Prostate gland (tissue), 2 donors: ENCODE data around the gene ARL15. TPM values are rescaled to one million over a fixed set of nuclear protein-coding genes. Genes with fewer than 3 reads are reported as not detected.
A peak's percentile ranks its signal among the peaks of the same experiment; 100 is the strongest.

Source experiments
- DNase-seq: peaks from one replicate; pipeline ENCODE4 v3.0.0-alpha.2; 2019; ENCODE audit warnings: low spot score
- H3K27ac ChIP-seq, 2 donors: fragments of 200-600 bp; sonication (generic); 2 replicates each; pipeline ENCODE4 v1.5.1; 2017 to 2019
- H3K27me3 ChIP-seq: fragments of 200-600 bp; sonication (generic); replicated peaks from 2 replicates; pipeline ENCODE4 v1.5.1; 2019; ENCODE audit not compliant: insufficient read depth
- H3K36me3 ChIP-seq, 2 donors: fragments of 200-600 bp; sonication (generic); 1 replicate in 1 of 2; 2 replicates in 1 of 2; pipeline versions ENCODE4 v1.5.1 to v1.8.1; 2017 to 2019
- H3K4me1 ChIP-seq: fragments of 200-600 bp; sonication (generic); replicated peaks from 2 replicates; pipeline ENCODE4 v1.5.1; 2019
- H3K4me3 ChIP-seq, 2 donors: fragments of 200-600 bp; sonication (generic); 2 replicates each; pipeline ENCODE4 v1.5.1; 2017 to 2019
- H3K9me3 ChIP-seq: fragments of 200-600 bp; sonication (generic); 2 replicates; pipeline ENCODE4 v1.5.1; 2017
- POLR2A ChIP-seq: fragments of 450-650 bp; IDR thresholded peaks from one replicate; pipeline ENCODE4 v1.6.1; 2016; ENCODE audit warnings: antibody characterized with exemption, mild to moderate bottlenecking
- POLR2AphosphoS5 ChIP-seq: sonication (generic); formaldehyde crosslinking; IDR thresholded peaks from one replicate; pipeline ENCODE4 v1.6.1; 2017; ENCODE audit warnings: antibody characterized with exemption
- WGBS: methylation state at CpG from one replicate; pipeline ENCODE4 v1.1.5; 2018; 5-methylcytosine and 5-hydroxymethylcytosine counted together
- intact Hi-C: fragments of 100-400 bp; cut with DNase I; formaldehyde crosslinking; loops from one replicate; pipeline ENCODE4 v1.14.2; 2022
- total RNA-seq, 2 donors: library from RNA; depleted of rRNA; stranded (reverse); fragments of >200 nt; gene quantifications; one replicate each; pipeline ENCODE4 v1.1.0, GENCODE V29; 2016
- TF ChIP-seq, protein P1 (sequence below), 4 experiments: fragments of 200-600 bp in 2 of 4; fragments of 450-650 bp in 2 of 4; sonication (generic) in 2 of 4; IDR thresholded peaks; 1 replicate in 3 of 4; 2 replicates in 1 of 4; pipeline ENCODE4 v1.5.1; 2016 to 2019; ENCODE audit warnings: antibody characterized with exemption in 4 of 4, mild to moderate bottlenecking in 2 of 4, moderate library complexity in 2 of 4

ARL15 gene
- total RNA-seq, 2 donors from 2014 or later, result 16.1 to 38.4 TPM

DNA sequence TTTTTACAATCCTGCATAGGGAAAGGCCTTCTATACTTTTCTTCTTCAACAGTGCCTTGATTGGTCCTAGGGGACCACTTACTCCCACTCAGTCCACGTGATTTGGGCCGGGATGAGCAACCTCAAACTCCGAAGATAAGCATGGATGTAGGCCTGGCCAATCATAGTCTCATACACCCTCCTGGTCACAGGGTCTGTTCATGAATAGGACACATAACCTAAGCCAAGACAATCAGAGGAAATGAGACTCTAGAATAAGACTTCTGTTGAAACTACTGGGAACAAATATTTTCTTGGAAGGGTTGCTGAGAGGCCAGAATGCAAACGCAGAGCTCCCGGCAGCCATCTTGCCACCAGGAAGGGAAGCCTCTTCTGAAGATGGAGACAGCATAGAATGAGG lies 68.1 kb downstream of the ARL15 start:
- no peak for DNase-seq
- Histone ChIP-seq H3K36me3 (no peaks in the 10 kb centered on the region), H3K4me1 (no peaks in the 10 kb centered on the region), H3K4me3 (no peak overlapping the region), H3K27ac (no peak overlapping the region), H3K27me3 (no peaks in the 10 kb centered on the region), H3K9me3 (no peaks in the 10 kb centered on the region)
- TF ChIP-seq POLR2AphosphoS5 (no peak), POLR2A (no peak)
- TF ChIP-seq, protein P1, sequence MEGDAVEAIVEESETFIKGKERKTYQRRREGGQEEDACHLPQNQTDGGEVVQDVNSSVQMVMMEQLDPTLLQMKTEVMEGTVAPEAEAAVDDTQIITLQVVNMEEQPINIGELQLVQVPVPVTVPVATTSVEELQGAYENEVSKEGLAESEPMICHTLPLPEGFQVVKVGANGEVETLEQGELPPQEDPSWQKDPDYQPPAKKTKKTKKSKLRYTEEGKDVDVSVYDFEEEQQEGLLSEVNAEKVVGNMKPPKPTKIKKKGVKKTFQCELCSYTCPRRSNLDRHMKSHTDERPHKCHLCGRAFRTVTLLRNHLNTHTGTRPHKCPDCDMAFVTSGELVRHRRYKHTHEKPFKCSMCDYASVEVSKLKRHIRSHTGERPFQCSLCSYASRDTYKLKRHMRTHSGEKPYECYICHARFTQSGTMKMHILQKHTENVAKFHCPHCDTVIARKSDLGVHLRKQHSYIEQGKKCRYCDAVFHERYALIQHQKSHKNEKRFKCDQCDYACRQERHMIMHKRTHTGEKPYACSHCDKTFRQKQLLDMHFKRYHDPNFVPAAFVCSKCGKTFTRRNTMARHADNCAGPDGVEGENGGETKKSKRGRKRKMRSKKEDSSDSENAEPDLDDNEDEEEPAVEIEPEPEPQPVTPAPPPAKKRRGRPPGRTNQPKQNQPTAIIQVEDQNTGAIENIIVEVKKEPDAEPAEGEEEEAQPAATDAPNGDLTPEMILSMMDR (IDR thresholded peaks at IDR 0.05), result no peak
- intact Hi-C loops, result loop anchor here (5.0 to 10.0 kb wide), 2 partner anchors 180 to 623 kb away; no protein-coding TSS in a partner anchor
- 88% methylated on average over 5 of the region's 5 CpGs for WGBS

DNA sequence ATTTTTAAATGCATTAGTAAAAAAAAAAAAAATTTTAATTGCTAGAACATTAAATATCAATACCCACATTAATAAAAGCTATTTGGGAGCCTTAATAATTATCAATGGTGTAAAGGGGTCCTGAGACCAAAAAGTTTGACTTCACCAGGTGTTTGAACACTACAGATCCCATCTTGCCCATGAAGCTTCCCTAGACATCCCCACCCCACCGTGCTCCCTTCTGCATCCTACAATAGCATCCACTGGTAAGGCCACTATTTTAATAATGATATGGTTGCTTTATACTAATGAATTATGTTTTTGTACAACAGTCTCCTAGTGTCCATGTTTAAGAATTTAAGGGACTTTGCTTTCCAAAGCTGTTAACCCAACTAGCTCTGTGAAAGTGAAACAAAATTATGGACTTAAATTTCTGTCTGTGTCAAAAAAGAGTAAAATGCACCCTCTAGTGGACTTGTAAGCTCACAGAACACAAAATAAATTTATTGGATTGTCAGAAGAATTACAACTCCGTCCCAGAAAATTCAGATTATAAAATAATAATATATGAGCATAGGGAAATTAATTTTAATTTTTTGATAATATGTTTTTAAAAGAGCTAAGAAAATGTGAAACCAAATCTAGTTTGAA lies 76.0 kb downstream of the ARL15 start:
- WGBS, result 49% methylated on average over 2 of the region's 2 CpGs
- intact Hi-C loops, result loop anchor here (10.0 kb wide), 1 partner anchor 1110 kb away; no protein-coding TSS in a partner anchor
- Histone ChIP-seq H3K27me3 (no peaks in the 10 kb centered on the region), H3K9me3 (no peaks in the 10 kb centered on the region), H3K4me1 (no peaks in the 10 kb centered on the region), H3K4me3 (no peak overlapping the region), H3K27ac (no peak overlapping the region), H3K36me3 (no peaks in the 10 kb centered on the region)
- TF ChIP-seq, protein P1 (IDR thresholded peaks at IDR 0.05), result peak in 3 of 4 experiments; percentile 30 to 51 (median 51)
- no peak for TF ChIP-seq POLR2AphosphoS5
- no peak for DNase-seq

DNA sequence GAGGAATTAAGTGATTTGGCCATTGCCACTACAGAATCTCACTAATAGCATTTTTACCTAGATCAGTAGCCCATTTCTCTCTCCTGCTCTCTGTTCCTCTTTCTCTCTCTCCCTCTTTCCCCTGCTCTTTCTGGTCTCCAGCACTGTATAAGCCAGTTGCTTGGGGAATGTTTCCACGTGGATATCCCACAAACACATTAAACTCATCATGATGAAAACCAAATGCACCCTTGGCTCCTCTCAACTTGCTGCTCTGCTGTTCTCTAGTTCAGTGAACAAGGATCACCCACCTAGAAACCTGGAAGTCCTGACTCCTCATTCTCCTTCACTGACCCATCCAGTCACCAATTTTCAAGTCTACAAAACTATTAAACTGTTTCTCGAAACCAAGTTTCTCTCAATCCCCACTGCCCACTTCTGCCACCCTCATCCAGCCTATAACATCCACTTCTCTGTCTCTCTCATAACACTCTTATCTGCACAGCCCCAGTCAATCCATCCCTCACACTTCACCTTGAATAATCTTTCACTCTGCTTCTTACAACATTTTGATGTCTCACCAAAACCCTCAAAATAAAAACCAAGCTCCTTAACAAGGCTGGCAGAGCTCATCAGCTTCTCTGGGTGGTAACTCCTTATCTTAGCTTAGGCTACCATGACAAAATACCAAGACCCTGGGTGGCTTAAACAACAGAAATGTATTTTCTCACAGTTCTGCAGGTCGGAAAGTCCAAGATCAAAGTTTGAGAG lies 79.3 kb downstream of the ARL15 start:
- DNase-seq, result no peak
- WGBS, result 75% methylated on average over 3 of the region's 3 CpGs

DNA sequence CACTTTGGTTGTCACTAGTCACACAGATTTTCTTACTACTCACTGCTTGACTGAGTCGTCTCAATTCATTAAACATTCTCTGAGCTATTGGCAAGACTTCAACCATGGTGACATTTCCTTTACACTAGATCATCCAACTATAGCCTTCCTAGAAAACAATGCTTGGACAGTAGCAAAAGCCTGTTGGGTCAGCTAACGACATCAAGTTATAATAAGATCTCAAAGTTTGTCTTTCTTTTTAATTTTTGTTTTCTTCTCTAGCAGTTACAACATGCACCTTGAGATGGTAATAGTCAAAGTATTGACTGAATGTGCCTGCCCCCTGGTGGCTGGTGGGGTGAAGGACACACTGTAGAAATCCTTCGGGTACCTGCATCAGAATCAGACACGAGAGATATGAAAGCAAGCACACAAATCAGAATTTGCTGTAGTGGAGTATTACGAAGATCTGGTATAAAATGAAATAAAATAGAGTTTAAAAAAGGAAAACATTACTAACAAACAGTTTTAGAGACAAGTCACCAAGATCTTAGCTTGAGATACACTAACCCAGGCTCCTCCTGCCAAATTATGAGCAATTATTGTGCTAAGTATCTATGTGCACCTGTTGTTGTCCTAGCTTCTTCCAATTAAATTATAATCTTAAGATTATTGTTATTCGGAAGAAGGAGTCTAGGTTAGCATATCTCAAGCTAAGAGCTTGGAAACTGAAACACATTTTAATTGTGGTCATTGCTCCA lies 81.2 kb downstream of the ARL15 start:
- H3K27me3 ChIP-seq, result no peaks in the 10 kb centered on the region
- TF ChIP-seq, protein P1 (IDR thresholded peaks at IDR 0.05), result peak; percentile 77 to 89 (median 82)
- TF ChIP-seq POLR2A, result no peak
- no peak overlapping the region for H3K27ac ChIP-seq
- no peaks in the 10 kb centered on the region for H3K36me3 ChIP-seq
- no peak overlapping the region for H3K4me3 ChIP-seq
- whole genome bisulfite sequencing, result 28% methylated on average over 6 of the region's 6 CpGs
- peak; percentile 46 for DNase-seq
- H3K9me3 ChIP-seq, result no peaks in the 10 kb centered on the region
- H3K4me1 ChIP-seq, result no peaks in the 10 kb centered on the region
- intact Hi-C loops, result loop anchor here (5.0 to 10.0 kb wide), 2 partner anchors 674 to 1057 kb away; no protein-coding TSS in a partner anchor

More for the DNA sequence above, 79.3 kb downstream of the ARL15 start:
- TF ChIP-seq, protein P1 (IDR thresholded peaks at IDR 0.05), result no peak
- TF ChIP-seq POLR2AphosphoS5 (no peak), POLR2A (no peak)
- Histone ChIP-seq H3K4me1 (no peaks in the 10 kb centered on the region), H3K36me3 (no peaks in the 10 kb centered on the region), H3K9me3 (no peaks in the 10 kb centered on the region), H3K27me3 (no peaks in the 10 kb centered on the region), H3K27ac (no peak overlapping the region), H3K4me3 (no peak overlapping the region)
- intact Hi-C loops, result loop anchor here (10.0 kb wide), 1 partner anchor 1106 kb away; no protein-coding TSS in a partner anchor
